ENCODE results near the gene SIK3.

Gene SIK3

DNA sequence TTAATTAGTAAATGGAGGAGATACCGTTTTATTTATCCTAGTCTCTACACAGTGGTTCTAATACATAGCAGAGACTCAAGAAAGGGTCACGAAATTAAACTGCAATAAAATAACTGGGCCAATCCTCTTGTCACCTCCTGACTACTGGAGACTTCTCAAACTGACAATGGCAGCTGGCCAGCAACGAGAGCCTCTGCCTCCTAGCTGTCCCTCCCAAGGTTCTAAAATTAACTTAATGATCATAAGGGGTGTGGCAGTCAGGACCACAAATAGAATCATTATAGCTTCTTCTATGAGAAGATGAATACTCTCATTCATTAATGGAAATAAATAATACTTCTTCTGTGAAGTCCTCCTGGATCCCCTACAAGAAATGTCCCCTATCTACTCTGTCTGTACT lies 197.0 kb downstream of the SIK3 start:
- no peak for DNase-seq (ENCODE audit: extremely low read depth, low read depth)
- TF ChIP-seq, protein P1, sequence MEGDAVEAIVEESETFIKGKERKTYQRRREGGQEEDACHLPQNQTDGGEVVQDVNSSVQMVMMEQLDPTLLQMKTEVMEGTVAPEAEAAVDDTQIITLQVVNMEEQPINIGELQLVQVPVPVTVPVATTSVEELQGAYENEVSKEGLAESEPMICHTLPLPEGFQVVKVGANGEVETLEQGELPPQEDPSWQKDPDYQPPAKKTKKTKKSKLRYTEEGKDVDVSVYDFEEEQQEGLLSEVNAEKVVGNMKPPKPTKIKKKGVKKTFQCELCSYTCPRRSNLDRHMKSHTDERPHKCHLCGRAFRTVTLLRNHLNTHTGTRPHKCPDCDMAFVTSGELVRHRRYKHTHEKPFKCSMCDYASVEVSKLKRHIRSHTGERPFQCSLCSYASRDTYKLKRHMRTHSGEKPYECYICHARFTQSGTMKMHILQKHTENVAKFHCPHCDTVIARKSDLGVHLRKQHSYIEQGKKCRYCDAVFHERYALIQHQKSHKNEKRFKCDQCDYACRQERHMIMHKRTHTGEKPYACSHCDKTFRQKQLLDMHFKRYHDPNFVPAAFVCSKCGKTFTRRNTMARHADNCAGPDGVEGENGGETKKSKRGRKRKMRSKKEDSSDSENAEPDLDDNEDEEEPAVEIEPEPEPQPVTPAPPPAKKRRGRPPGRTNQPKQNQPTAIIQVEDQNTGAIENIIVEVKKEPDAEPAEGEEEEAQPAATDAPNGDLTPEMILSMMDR (IDR thresholded peaks at IDR 0.05; ENCODE audit: low read depth, low read length): no peak

DNA sequence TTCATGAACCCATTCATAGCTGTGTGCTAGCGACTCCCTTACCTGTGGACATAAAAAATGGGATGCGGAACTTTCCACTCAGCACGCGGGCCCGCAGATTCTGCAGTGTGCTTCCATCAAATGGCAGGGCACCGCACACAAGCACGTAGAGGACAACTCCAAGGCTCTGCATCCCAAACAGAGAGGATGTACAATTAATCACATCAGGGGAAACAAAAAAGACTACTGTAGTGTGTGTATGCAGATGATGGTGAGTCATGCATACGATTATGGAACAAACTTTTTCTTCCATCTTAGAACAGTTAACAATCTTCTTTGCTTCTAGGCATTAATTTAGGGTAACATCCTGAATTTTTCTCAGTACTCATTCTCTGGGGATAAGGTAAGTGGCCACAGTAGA lies 202.0 kb downstream of the SIK3 start:
- no peak for DNase-seq (ENCODE audit: extremely low read depth, low read depth)
- TF ChIP-seq, protein P1 (IDR thresholded peaks at IDR 0.05; ENCODE audit: low read depth, low read length): no peak

DNA sequence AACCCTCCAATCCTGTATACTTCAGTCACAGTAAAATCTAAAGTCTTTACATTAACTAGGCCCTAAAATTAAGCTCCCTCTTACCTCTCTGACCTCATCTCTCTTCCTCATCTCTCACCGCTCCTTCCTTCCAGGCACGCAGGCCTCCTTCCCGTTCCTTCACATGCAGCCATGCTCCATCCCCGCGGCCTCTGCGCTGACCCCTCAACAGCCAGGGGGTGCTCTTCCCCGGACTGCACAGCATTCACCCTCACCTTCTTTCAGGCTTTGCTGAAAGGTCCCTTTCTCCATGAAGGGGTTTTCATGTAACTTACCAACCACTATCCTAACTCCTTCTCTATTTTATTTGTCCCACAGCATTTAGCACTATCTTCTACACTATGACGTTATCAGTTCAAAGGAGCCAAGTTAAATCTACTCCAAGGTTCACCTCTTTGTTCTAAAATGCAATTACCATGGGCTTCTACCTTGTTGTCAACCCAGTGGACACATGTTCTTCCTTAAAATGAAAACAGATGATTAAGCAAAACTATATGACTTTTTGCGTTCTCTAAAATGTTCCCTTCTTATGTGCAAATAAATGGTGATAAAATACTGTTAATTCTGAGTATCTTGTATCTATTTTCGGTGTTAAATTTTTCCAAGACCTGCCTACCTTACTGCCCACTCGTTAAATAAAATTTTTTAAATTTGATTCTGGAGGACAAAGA lies 203.0 kb downstream of the SIK3 start:
- TF ChIP-seq, protein P1 (IDR thresholded peaks at IDR 0.05; ENCODE audit: low read depth, low read length): peak; percentile 15
- no peak for DNase-seq (ENCODE audit: extremely low read depth, low read depth)

DNA sequence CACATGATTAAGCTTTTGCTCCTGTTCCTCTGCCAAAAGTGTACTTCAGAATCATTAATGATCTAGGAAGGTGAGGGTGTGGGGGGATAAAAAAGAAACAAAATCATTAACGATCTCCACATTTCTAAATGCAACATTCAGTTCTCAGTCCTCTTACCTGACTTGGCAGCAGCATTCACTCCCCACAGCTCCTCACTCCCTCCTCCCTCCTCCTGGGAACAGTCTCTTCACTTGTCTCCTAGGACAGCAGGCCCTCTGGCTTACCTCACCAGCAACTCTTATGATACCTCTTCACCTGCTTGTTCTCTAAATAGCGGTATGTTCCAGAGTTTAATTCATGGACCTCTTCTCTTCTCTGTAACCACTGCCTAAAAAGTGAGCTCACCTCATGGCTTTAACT lies 204.3 kb downstream of the SIK3 start:
- no peak for DNase-seq (ENCODE audit: extremely low read depth, low read depth)
- TF ChIP-seq, protein P1 (IDR thresholded peaks at IDR 0.05; ENCODE audit: low read depth, low read length): no peak

DNA sequence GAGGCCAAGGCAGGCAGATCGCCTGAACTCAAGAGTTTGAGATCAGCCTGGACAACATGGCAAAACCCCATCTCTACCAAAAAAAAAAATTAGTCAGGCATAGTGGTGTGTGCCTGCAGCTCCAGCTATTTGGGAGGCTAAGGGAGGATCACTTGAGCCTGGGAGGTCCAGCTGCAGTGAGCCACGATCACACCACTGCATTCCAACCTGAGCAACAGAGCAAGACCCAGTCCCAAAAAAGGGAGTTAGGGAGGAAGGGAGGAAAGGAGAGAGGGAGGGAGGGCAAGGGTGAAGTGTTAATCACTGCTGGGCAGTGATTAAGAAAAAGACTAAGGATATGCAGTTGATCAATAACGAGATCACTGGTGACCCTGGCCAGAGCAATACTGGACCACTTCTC lies 204.8 kb downstream of the SIK3 start:
- no peak for DNase-seq (ENCODE audit: extremely low read depth, low read depth)
- TF ChIP-seq, protein P1 (IDR thresholded peaks at IDR 0.05; ENCODE audit: low read depth, low read length): no peak

DNA sequence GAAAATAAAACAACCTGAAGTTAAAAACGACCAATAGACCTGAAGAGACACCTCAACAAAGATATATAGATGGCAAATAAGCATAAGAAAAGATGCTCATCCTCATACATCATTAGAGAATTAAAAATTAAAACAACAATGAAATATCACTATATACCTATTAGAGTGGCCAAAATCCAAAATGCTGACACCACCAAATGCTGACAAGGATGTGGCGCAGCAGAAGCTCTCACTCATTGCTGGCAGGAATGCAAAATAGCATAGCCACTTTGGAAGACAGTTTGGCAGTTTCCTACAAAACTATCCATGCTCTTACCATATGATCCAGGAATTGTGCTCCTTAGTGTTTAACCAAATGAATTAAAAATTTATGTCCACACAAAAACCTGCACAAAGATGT lies 205.9 kb downstream of the SIK3 start:
- DNase-seq (ENCODE audit: extremely low read depth, low read depth): no peak
- TF ChIP-seq, protein P1 (IDR thresholded peaks at IDR 0.05; ENCODE audit: low read depth, low read length): no peak

DNA sequence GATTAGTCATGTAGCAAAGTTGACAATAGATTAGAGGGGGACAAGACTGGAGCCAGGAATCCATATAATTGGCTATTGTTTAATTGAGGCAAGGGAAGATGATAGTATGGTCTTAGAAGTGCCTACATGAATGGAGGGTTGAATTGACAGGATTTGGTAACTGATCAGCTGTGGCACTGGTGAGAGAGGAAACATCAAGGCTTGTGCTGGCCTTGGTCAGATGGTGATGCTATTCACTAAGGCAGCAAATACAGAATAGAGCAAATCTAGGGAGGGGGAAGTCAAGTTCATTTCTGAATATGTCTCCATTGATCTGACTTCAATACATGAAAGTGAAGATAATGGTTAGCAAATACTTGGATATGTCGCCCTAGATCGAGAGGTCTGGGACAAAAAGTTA lies 206.5 kb downstream of the SIK3 start:
- TF ChIP-seq, protein P1 (IDR thresholded peaks at IDR 0.05; ENCODE audit: low read depth, low read length): no peak
- DNase-seq (ENCODE audit: extremely low read depth, low read depth): no peak

Data from AG09319 (cell line).